MM.1S (cell line): ENCODE results near the gene CTNNA1.

Experiments used
- DNase-seq: peaks from one replicate; pipeline ENCODE4 v3.0.0-alpha.2; 2015
- H2AFZ ChIP-seq: fragments of 300-600 bp; sonication (generic); 2 replicates; pipeline ENCODE4 v1.6.0; 2016; ENCODE audit warnings: antibody characterized with exemption, low read length
- H3F3A ChIP-seq: fragments of 300-600 bp; sonication (generic); 2 replicates; pipeline ENCODE4 v1.6.1; 2016; ENCODE audit warnings: mild to moderate bottlenecking, antibody characterized with exemption, low read length, moderate library complexity, mixed read lengths; ENCODE audit not compliant: insufficient read depth
- H3K27ac ChIP-seq: fragments of 300-600 bp; sonication (generic); 2 replicates; pipeline ENCODE4 v1.5.1; 2016; ENCODE audit warnings: mild to moderate bottlenecking, low read length
- H3K27me3 ChIP-seq: fragments of 300-600 bp; sonication (generic); replicated peaks from 2 replicates; pipeline ENCODE4 v1.6.0; 2016; ENCODE audit warnings: low read length; ENCODE audit not compliant: insufficient read depth
- H3K36me3 ChIP-seq: fragments of 300-600 bp; sonication (generic); replicated peaks from 2 replicates; pipeline ENCODE4 v1.6.1; 2016; ENCODE audit warnings: mild to moderate bottlenecking, low read length, mixed read lengths; ENCODE audit not compliant: insufficient read depth
- H3K4me1 ChIP-seq: fragments of 300-600 bp; sonication (generic); 2 replicates; pipeline ENCODE4 v1.6.1; 2016; ENCODE audit warnings: low read length, mixed read lengths
- H3K4me2 ChIP-seq: fragments of 300-600 bp; sonication (generic); 2 replicates; pipeline ENCODE4 v1.6.0; 2016; ENCODE audit warnings: low read depth, low read length
- H3K4me3 ChIP-seq: fragments of 300-600 bp; sonication (generic); 2 replicates; pipeline ENCODE4 v1.5.1; 2016; ENCODE audit warnings: low read length, mixed read lengths
- H3K79me2 ChIP-seq: fragments of 300-600 bp; sonication (generic); 2 replicates; pipeline ENCODE4 v1.6.1; 2016; ENCODE audit warnings: mixed run types, low read length, mixed read lengths
- H3K9ac ChIP-seq: fragments of 300-600 bp; sonication (generic); 2 replicates; pipeline ENCODE4 v1.6.1; 2016; ENCODE audit warnings: low read length, mixed read lengths
- H3K9me2 ChIP-seq: fragments of 300-600 bp; sonication (generic); replicated peaks from 2 replicates; pipeline ENCODE4 v1.6.1; 2016; ENCODE audit warnings: mild to moderate bottlenecking, low read length, mixed read lengths; ENCODE audit not compliant: insufficient read depth
- H3K9me3 ChIP-seq: fragments of 300-600 bp; sonication (generic); replicated peaks from 2 replicates; pipeline ENCODE4 v1.6.1; 2016; ENCODE audit warnings: mild to moderate bottlenecking, low read length, mixed read lengths; ENCODE audit not compliant: insufficient read depth
- H4K20me1 ChIP-seq: fragments of 300-600 bp; sonication (generic); 2 replicates; pipeline ENCODE4 v1.6.1; 2016; ENCODE audit warnings: mild to moderate bottlenecking, low read length, moderate library complexity, mixed read lengths; ENCODE audit not compliant: insufficient read depth
- CTCF ChIP-seq: fragments of 300-600 bp; sonication (generic); IDR thresholded peaks from 2 replicates; pipeline ENCODE4 v1.5.1; 2016; ENCODE audit warnings: antibody characterized with exemption, low read length, mixed read lengths
- EZH2 ChIP-seq: fragments of 300-600 bp; sonication (generic); optimal IDR thresholded peaks from 2 replicates; pipeline ENCODE3; 2017; ENCODE audit warnings: low read depth, mild to moderate bottlenecking, antibody characterized with exemption, low read length, mixed read lengths
- EZH2phosphoT487 ChIP-seq: fragments of 300-600 bp; sonication (generic); IDR thresholded peaks from 2 replicates; pipeline ENCODE4 v1.6.1; 2018; ENCODE audit warnings: antibody characterized with exemption, low read length

CTNNA1 gene

GRCh38 chr5:138930371-138931097 lies 177.3 kb downstream of the CTNNA1 start:
- H3K4me2 ChIP-seq = no peak overlapping the region
- H3K4me3 ChIP-seq = no peak overlapping the region
- no peaks in the 10 kb centered on the region for H3K9me2 ChIP-seq
- no peak overlapping the region for H3K9ac ChIP-seq
- no peak for DNase-seq
- no peaks in the 10 kb centered on the region for H3K79me2 ChIP-seq
- H4K20me1 ChIP-seq = no peaks in the 10 kb centered on the region
- no peaks in the 10 kb centered on the region; the same call in none of the 2 replicates for H3K36me3 ChIP-seq
- no peaks in the 10 kb centered on the region for H3K27me3 ChIP-seq
- no peak for TF ChIP-seq EZH2phosphoT487
- TF ChIP-seq CTCF = no peak
- TF ChIP-seq EZH2 = no peak
- H3K9me3 ChIP-seq = no peaks in the 10 kb centered on the region
- H3K4me1 ChIP-seq = no peaks in the 10 kb centered on the region
- H3F3A ChIP-seq = no peaks in the 10 kb centered on the region
- no peak overlapping the region for H3K27ac ChIP-seq
- no peak overlapping the region for H2AFZ ChIP-seq

- no peaks in the 10 kb centered on the region for H3K4me1 ChIP-seq
- no peaks in the 10 kb centered on the region for H3K27me3 ChIP-seq
These were observed 179.1 kb downstream of the CTNNA1 start for GRCh38 chr5:138932171-138932810.

GRCh38 chr5:138933522-138934290 lies 180.5 kb downstream of the CTNNA1 start:
- Histone ChIP-seq H3F3A (no peaks in the 10 kb centered on the region), H3K36me3 (no peaks in the 10 kb centered on the region; the same call in none of the 2 replicates), H3K79me2 (no peaks in the 10 kb centered on the region), H3K27ac (no peak overlapping the region), H3K27me3 (no peaks in the 10 kb centered on the region), H4K20me1 (no peaks in the 10 kb centered on the region), H3K4me3 (no peak overlapping the region), H3K9ac (no peak overlapping the region), H3K9me3 (no peaks in the 10 kb centered on the region), H3K9me2 (no peaks in the 10 kb centered on the region; the same call in 1 of the 2 replicates), H3K4me1 (peaks cover 3% of the 10 kb centered on the region; the same call in 1 of the 2 replicates), H3K4me2 (no peak overlapping the region), H2AFZ (no peak overlapping the region)
- no peak for TF ChIP-seq CTCF
- no peak for TF ChIP-seq EZH2phosphoT487
- TF ChIP-seq EZH2 = no peak
- DNase-seq = no peak

More at GRCh38 chr5:138932171-138932810, 179.1 kb downstream of the CTNNA1 start:
- Histone ChIP-seq H2AFZ (no peak overlapping the region), H3K9me3 (no peaks in the 10 kb centered on the region), H3K27ac (no peak overlapping the region), H3F3A (no peaks in the 10 kb centered on the region), H3K9ac (no peak overlapping the region), H3K4me3 (no peak overlapping the region), H3K9me2 (no peaks in the 10 kb centered on the region), H3K79me2 (no peaks in the 10 kb centered on the region), H3K4me2 (no peak overlapping the region), H3K36me3 (no peaks in the 10 kb centered on the region; the same call in none of the 2 replicates), H4K20me1 (no peaks in the 10 kb centered on the region)
- no peak for DNase-seq
- TF ChIP-seq EZH2 (no peak), CTCF (no peak), EZH2phosphoT487 (no peak)
